Activated CD8-positive, alpha-beta T cell treated with anti-CD3 and anti-CD28 coated beads for 36 hours (primary cell): Measurements from ENCODE around the gene SLC6A19. TPM values are rescaled to one million over a fixed set of nuclear protein-coding genes. Genes with fewer than 3 reads are reported as not detected.

Experiments used
- ATAC-seq: fragments of 200-7000 bp; cut with Tn5 transposase; one replicate; pipeline ENCODE4 v1.10.0; 2021; ENCODE audit warnings: mild to moderate bottlenecking, moderate library complexity
- CTCF ChIA-PET: fragments of 350-600 bp; sonication (Branson Sonifier 250); formaldehyde crosslinking; loops from one replicate; lab custom pipeline; 2021; ENCODE audit warnings: antibody characterized with exemption; lab: Charles Lee
- POLR2A ChIA-PET: fragments of 350-600 bp; sonication (Branson Sonifier 250); formaldehyde crosslinking; loops from one replicate; lab custom pipeline; 2021; ENCODE audit warnings: antibody characterized with exemption; lab: Charles Lee
- DNase-seq: peaks from one replicate; pipeline ENCODE4 v3.0.0-alpha.2; 2020
- H3K27ac Mint-ChIP-seq: one replicate; pipeline ENCODE4 v1.8.0; 2021; ENCODE audit warnings: mild to moderate bottlenecking, mixed read lengths
- H3K27me3 Mint-ChIP-seq: one replicate; pipeline ENCODE4 v1.8.0; 2021; ENCODE audit warnings: mixed read lengths
- H3K36me3 Mint-ChIP-seq: one replicate; pipeline ENCODE4 v1.8.0; 2021; ENCODE audit warnings: low read depth, mixed read lengths
- H3K4me1 Mint-ChIP-seq: one replicate; pipeline ENCODE4 v1.8.0; 2021; ENCODE audit warnings: low read depth, mixed read lengths
- H3K4me3 Mint-ChIP-seq: one replicate; pipeline ENCODE4 v1.8.0; 2021; ENCODE audit warnings: mild to moderate bottlenecking, moderate library complexity, mixed read lengths
- H3K9me3 Mint-ChIP-seq: one replicate; pipeline ENCODE4 v1.8.0; 2021; ENCODE audit warnings: mixed read lengths
- intact Hi-C: fragments of 100-400 bp; cut with micrococcal nuclease; formaldehyde crosslinking; loops from one replicate; pipeline ENCODE4 v1.10.0; 2022
- total RNA-seq, 2 experiments: library from RNA; stranded (reverse); gene quantifications; one replicate each; pipeline ENCODE4 v1.2.3, GENCODE V29; 2021
- TF ChIP-seq, protein P1 (sequence below): fragments of 200-600 bp; IDR thresholded peaks from one replicate; pipeline ENCODE4 v1.8.0; 2022; ENCODE audit warnings: antibody characterized with exemption, mild to moderate bottlenecking

SLC6A19 gene
- total RNA-seq, 2 experiments from 2014 or later = not detected

DNA sequence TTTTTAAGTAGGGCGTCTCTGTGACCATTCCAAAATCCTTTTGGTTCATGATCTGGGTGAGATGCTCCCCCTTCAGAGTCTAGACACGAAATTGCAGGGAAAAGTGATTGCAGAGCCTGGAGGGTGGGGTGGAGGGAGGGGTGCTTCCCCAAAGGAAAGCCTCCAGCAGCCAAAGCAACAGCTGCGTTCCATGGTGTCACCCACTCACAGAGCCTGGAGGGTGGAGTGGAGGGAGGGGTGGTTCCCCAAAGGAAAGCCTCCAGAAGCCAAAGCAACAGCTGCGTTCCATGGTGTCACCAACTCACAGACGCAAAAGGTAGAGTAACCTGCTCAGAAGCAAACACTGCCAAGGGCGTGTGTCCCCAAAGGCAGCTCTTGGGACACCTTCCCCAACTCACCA lies 46.4 kb downstream of the SLC6A19 start:
- TF ChIP-seq, protein P1, sequence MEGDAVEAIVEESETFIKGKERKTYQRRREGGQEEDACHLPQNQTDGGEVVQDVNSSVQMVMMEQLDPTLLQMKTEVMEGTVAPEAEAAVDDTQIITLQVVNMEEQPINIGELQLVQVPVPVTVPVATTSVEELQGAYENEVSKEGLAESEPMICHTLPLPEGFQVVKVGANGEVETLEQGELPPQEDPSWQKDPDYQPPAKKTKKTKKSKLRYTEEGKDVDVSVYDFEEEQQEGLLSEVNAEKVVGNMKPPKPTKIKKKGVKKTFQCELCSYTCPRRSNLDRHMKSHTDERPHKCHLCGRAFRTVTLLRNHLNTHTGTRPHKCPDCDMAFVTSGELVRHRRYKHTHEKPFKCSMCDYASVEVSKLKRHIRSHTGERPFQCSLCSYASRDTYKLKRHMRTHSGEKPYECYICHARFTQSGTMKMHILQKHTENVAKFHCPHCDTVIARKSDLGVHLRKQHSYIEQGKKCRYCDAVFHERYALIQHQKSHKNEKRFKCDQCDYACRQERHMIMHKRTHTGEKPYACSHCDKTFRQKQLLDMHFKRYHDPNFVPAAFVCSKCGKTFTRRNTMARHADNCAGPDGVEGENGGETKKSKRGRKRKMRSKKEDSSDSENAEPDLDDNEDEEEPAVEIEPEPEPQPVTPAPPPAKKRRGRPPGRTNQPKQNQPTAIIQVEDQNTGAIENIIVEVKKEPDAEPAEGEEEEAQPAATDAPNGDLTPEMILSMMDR = no peak
- POLR2A ChIA-PET = interaction anchor here (1.3 kb wide), 1 partner anchor 19 kb away, joined by 4 read pairs; no protein-coding TSS in a partner anchor
- DNase-seq (no peak), ATAC-seq (no peak)
- H3K27me3 Mint-ChIP-seq = peaks cover 7% of the 10 kb centered on the region
- no peaks in the 10 kb centered on the region for H3K9me3 Mint-ChIP-seq
- no peak overlapping the region for H3K4me3 Mint-ChIP-seq
- CTCF ChIA-PET = interaction anchor here (0.7 kb wide), 1 partner anchor 74 kb away, joined by 3 read pairs; no protein-coding TSS in a partner anchor
- H3K27ac Mint-ChIP-seq = no peak overlapping the region
- intact Hi-C loops = no loop called here
- H3K36me3 Mint-ChIP-seq = no peaks in the 10 kb centered on the region
- no peaks in the 10 kb centered on the region for H3K4me1 Mint-ChIP-seq

DNA sequence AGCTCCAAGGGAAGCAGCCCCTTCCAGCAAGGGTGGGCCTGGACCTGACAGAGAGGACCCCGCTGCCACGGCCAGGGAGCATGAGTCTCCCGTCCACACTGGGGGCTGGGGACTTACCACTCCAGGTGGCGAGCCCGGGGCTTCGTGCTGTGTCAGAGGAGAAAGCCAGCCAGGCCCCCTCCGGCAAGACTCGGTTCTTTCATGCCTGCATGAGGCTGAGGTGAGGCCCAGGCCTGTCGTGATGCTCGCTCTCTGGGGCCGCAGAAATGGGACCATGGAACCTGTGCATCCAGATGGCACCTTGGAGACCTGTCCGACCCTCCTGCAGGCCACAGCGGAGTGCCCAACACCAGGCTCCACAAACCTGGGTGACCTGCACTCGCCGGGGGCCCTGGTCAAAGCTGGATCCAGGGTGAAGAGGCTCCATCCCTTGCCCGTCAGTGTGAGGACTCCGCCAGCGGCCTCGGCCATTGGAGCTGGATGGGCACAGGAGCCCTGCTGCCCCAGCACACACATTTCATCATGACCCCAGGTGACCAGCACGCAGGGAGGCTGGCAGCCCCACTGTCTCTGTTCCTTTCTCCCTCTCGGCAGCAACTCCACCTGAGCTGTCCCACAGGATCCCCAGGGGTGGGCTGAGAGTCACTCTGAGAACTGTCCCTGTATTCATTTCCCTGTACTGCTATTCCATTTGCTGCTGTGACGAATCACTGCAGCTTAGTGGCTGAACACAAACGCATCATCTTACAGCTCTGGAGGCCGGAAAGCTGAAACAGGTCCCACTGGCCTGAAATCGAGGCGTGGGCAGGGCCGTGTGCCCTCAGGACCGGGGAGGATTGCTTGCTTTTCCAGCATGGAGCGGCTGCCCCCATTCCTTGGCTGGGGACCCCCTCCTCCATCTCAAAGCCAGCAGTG lies 48.2 kb downstream of the SLC6A19 start:
- H3K27me3 Mint-ChIP-seq = peaks cover 7% of the 10 kb centered on the region
- DNase-seq (no peak), ATAC-seq (no peak)
- H3K9me3 Mint-ChIP-seq = no peaks in the 10 kb centered on the region
- ChIA-PET POLR2A (no interaction called here), CTCF (no interaction called here)
- TF ChIP-seq, protein P1 = no peak
- peaks cover 3% of the 10 kb centered on the region for H3K4me1 Mint-ChIP-seq
- no peak overlapping the region for H3K4me3 Mint-ChIP-seq
- no peaks in the 10 kb centered on the region for H3K36me3 Mint-ChIP-seq
- no peak overlapping the region for H3K27ac Mint-ChIP-seq
- intact Hi-C loops = no loop called here

DNA sequence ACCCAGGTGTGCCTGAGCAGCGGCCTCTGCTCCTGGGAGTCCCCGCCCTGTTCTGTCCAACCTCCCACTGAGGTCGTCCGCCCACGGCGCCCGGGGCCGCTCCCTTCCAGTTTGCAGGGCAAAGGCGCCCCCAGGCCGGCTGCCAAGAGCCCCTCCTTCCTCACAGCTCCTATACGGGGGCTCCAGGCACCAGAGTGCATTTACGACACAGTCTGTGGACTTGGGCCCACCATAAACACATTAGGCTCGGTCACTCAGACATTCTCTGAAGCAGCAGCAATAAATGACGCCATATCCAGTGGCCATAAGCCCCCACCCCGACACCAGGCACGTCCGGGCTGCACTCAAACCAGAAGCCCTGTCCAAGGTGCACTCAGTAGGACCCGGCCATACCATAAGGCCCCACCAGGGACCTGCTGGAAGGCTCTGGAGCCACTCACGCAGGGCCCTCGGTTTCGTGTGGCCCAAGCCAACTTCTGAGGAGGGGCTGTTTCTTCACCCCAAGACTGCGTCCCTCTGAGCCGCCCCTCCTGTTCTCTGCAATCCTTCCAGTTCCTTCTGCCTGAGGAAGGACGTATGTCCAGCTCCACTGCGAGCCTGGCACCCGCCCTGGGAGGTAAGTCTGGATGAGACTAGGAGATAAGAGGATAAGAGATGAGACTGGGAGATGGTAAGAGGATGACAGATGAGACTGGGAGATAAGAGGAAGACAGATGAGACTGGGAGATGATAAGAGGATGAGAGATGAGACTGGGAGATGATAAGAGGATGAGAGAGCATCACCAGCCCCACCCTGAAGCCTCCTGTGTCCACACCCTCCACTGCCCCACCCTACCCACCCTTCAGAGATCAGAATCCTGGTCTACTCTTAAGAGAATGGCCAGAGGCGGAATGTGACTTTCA lies 50.5 kb downstream of the SLC6A19 start:
- H3K27me3 Mint-ChIP-seq = peaks cover 4% of the 10 kb centered on the region
- no peak overlapping the region for H3K27ac Mint-ChIP-seq
- no peaks in the 10 kb centered on the region for H3K36me3 Mint-ChIP-seq
- no peaks in the 10 kb centered on the region for H3K9me3 Mint-ChIP-seq
- DNase-seq (no peak), ATAC-seq (no peak)
- intact Hi-C loops = no loop called here
- CTCF ChIA-PET = no interaction called here
- peaks cover 20% of the 10 kb centered on the region for H3K4me1 Mint-ChIP-seq
- H3K4me3 Mint-ChIP-seq = no peak overlapping the region
- TF ChIP-seq, protein P1 = no peak
- POLR2A ChIA-PET = no interaction called here

DNA sequence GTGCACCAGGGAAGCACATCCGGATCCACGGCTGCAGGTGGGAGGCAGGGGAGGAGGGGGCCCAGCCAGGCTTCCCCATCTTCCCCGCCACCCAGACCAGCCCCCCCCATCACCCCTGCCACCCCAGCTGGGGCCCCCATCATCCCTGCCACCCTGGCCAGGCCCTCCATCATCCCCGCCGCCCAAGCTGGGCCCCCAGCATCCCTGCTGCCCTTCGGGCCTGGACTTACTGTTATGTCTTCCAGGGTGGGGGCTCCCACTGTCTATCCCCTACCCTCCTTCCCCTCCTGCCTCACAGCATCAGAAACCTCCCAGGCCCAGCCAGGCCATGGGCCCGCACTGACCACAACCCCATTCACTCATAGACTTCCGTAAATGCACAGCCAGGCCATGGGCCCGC lies 51.3 kb downstream of the SLC6A19 start:
- no peak overlapping the region for H3K27ac Mint-ChIP-seq
- no peaks in the 10 kb centered on the region for H3K27me3 Mint-ChIP-seq
- CTCF ChIA-PET = no interaction called here
- intact Hi-C loops = no loop called here
- H3K9me3 Mint-ChIP-seq = no peaks in the 10 kb centered on the region
- H3K4me1 Mint-ChIP-seq = peaks cover 20% of the 10 kb centered on the region
- H3K4me3 Mint-ChIP-seq = no peak overlapping the region
- POLR2A ChIA-PET = no interaction called here
- TF ChIP-seq, protein P1 = no peak
- H3K36me3 Mint-ChIP-seq = no peaks in the 10 kb centered on the region
- no peak for ATAC-seq
- no peak for DNase-seq
